Upper lobe of left lung (tissue), 4 donors: ENCODE measurements around the gene PDK2.

ENCODE experiments used
- CTCF ChIP-seq, 6 experiments: fragments of 450-650 bp in 4 of 6; fragments of 200-600 bp in 2 of 6; sonication (generic) in 2 of 6; IDR thresholded peaks; one replicate each; pipeline ENCODE4 v1.5.1; 2016 to 2019; ENCODE audit warnings: antibody characterized with exemption in 6 of 6
- POLR2A ChIP-seq, 4 donors: fragments of 450-650 bp; IDR thresholded peaks; one replicate each; pipeline ENCODE4 v1.5.1; 2016 to 2017; ENCODE audit warnings: antibody characterized with exemption in 4 of 4, mild to moderate bottlenecking in 2 of 4

- TF ChIP-seq CTCF (IDR thresholded peaks at IDR 0.05) (no peak), POLR2A (IDR thresholded peaks at IDR 0.05) (peak in 2 of 4 donors; percentile 26 to 36)
Observed at GRCh38 chr17:50056961-50057330, 38.2 kb upstream of the PDK2 start.
